ENCODE measurements around the gene PCSK1.

The PCSK1 gene

DNA sequence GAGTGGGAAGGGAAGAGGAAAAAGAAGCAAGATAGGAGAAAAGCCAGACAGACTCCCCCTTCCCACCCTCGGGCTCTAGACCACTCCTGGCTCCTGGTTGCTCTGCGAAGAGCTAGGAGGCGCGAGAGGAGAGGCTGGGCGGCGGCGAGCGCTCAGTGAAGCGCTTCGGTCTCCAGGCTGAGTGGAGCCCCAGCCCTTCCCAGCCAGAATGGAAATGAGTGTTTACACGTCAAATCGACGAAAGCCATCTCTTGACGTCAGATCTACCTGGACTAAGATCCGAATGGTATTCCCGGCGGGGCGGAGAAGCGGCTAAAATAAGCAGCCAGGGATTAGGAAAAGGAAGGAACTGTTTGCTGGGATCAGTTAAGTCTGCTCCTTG lies at the start of gene PCSK1:
Gene PCSK1, minus strand, starts transcription at position 183 of the 382 bp plus-strand sequence. CDS start 206 bp downstream, outside the sequence.
- in situ Hi-C loops (cut with HindIII; ENCODE audit: low sequenced_read_pairs) = no loop called here

DNA sequence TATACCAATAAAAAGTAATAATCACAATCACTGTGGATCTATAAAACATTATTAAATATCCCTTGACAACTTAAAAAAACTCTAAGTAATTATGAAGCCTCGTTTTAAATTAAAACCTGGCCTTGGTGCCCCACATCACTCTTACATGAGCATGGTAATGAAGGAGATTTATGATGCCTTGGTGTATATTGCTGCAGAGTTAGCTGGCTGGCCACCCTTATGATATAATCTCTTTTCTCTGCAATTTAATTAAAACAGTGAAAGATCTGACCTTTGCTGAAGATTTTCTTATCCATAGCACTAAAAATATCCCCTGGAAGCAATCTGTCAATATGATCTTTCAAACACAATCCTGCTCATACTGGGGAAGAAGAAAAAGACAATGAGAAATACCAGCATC lies 48.8 kb upstream of the PCSK1 start:
- in situ Hi-C loops (cut with HindIII; ENCODE audit: low sequenced_read_pairs) = no loop called here

DNA sequence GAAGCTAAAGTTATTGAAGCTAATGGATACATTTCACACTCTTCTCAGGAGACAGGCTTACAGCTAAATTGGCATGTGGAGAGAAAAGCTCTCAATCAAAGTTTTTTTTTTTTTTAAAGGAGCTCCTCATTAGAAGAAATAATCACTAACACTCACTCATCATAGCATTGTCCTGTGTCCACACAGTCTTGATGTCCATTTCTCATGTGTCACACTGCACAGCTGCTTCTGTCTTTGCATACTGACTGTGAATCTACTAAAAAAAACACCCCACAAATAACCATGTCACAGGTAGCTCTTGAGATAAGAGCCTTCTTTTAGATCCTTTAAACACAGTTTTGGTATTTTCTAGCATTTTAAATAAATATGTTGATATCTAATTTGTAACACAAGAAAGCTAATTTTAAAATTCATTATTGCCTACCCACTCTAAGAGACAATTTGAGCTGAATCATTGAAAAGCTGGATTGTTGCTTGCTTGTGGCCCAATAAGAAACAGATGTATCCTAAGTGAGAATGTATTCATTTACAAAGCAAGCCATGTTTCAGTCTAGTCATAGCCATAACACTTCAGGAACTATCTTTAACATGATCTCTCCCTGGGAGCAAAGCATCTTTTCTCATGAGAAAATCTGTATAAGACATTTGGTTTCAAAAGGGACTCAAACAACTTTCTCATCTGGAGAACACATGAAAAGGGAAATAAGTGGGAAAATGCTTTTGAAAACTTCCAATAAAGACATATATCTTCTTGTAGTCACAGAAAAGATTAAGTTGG lies 48.1 kb upstream of the PCSK1 start:
- in situ Hi-C loops (cut with HindIII; ENCODE audit: low sequenced_read_pairs) = no loop called here

DNA sequence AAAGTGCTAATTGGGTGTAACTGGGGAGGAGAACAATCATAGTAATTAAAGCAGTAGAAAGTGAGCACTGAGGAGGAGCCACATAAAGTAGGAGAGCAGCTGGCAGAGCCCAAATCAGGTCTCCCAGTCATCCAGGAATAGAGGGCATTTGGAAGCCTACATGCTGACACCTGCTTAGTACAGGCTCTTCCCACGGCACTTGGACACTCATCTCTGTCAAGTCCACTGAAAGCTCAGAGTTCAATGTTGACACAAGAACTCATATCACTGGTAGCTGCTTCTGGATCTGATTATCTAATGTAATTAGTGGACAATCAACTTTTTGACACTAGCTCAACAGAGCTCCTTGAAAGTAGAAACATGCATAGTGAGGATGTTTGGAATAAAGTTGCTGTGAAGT lies 45.9 kb upstream of the PCSK1 start:
- in situ Hi-C loops (cut with HindIII; ENCODE audit: low sequenced_read_pairs) = no loop called here

DNA sequence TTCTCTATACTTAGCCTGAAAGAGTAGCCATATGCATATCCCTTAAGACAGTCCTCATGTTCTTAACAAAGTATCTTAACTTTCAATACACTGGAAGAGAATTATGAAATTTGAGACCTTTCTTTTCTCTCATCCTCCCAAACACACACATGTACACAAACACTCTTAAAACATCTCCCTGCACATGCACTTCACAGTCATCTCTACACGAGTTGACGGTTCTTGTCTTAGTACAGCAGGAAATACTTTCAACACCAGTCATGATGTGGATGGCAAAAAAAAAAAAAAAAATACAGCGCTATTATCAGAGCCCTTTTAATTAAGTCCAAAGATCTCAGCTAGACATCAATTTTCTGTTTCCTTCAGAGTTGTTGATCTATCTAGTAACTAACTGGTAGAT lies 43.6 kb upstream of the PCSK1 start:
- in situ Hi-C loops (cut with HindIII; ENCODE audit: low sequenced_read_pairs) = no loop called here

DNA sequence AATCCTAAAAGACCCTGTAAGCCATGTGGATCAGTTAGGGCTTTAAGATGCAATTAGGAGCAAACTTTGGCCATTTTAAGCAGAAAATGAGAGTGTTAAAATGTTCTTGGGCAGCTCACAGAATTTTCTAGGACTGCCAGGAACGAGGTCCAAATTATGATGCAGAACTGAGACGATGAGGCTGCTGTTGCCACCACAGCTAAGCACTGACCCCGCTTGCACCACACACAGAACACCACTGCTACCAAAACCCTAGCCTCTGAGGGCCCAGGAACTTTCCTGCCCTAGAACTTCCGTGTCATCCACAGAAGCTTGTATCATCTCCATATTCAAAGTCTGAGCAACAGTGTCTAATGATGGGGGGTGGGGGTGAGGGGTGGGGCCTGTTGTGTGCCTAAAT lies 41.0 kb upstream of the PCSK1 start:
- in situ Hi-C loops (cut with HindIII; ENCODE audit: low sequenced_read_pairs) = no loop called here

DNA sequence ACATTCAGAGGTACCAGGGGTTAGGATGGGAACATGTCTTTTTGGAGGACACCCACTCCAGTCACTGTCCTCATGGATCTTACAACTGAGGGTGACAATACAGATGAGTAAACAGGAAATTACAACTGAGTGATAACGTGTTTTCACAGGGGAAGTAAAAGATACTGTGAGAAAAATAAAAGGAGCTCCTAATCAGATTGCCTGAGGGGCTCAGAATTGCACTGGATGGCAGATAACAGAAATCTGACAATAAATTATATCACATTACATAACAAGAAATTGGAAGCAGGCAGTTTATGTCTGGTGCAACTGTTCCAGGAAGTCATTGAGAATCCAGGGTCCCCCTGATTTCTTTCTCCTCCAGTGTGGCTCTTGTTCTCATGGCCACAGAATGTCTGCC lies 40.1 kb upstream of the PCSK1 start:
- in situ Hi-C loops (cut with HindIII; ENCODE audit: low sequenced_read_pairs) = no loop called here

DNA sequence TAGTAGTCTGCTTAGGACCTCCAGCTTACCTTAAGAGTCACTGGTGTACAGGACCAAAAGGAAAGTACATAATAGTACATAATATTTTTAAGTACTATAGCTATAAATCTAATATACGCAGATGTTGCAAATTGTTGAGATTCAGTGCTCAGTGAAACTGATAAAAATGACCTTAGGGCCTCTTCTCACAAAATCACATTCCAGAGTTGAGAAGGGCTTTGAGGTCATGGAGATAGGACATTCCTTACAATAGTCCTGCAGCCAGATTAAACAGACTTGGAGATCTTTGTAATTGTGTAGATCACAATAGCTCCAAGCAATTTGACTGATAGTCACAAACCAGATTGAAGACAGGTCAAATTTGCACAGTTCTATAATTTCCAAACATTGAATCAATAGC lies 37.7 kb upstream of the PCSK1 start:
- in situ Hi-C loops (cut with HindIII; ENCODE audit: low sequenced_read_pairs) = no loop called here

DNA sequence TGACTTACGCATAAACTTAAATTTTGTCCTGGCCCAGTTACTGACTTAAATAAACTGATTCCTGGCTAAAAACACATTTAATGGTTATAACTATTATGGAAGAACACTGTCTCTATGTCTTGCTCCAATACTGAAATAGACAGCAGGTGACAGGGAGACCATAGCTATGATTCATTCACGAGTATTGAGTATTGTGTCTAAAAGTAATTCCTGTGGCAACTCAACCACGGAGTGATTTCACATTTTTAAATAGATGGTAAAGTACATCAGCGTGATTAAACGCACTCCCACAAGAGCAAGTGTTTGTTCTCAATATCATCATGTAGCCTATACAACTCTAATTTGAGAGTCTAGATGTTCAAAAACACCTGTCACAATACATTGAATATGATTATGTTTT lies 35.9 kb upstream of the PCSK1 start:
- in situ Hi-C loops (cut with HindIII; ENCODE audit: low sequenced_read_pairs) = no loop called here

DNA sequence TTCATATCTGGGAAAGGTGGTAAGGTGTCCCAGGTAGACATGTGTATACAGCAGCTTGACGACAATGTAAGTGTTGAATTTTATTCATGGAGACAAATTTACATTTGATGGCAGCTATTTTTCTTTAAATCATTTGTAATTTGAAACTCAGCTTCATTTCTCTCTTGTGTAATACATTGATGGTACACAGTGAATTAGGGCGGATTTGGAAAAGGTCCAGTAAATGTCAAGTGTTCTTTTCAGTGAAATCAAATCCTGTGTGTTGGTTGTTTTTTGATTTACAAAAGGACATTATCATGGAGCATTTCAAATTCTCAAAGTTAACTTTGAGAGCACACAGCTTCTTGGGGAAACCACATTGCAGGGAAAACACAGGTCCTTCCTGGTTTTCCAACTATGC lies 30.0 kb upstream of the PCSK1 start:
- in situ Hi-C loops (cut with HindIII; ENCODE audit: low sequenced_read_pairs) = no loop called here

DNA sequence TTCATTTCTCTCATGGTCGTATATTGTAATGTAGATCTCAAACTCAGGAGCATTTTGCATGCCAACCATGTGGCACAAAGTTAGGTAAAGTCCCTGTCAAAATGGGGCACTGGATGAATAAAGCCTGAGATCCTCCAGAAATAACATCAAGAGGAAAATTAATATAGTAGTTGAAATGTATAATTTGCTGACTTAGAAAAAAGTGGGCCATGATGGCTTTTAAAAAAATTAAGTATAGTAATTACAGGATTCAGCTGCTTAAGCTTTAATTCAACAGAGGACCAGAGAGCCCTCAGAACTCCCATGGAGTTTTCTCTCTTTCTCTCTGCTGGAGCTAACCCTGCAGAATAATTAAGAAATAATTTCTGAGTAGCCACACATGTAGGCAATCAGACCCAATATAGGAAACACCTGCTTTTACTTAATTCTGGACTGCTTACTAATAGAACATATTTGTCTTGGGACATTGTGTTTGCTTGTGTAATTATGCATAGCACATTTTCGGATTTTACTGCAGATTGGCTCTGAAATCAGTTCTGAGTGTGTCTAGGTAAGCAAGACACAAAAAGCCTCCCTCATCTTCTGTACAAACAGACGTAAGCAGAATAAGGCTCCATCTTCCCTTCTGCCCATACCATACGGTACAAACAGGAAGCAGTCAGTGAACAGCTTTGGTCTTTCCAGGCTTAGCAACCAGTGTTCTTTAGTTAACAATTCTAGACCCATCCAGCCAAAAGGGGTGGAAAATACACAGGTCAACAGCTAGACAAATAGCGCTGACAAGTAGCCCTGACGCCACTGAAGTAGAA lies 26.5 kb upstream of the PCSK1 start:
- in situ Hi-C loops (cut with HindIII; ENCODE audit: low sequenced_read_pairs) = no loop called here

DNA sequence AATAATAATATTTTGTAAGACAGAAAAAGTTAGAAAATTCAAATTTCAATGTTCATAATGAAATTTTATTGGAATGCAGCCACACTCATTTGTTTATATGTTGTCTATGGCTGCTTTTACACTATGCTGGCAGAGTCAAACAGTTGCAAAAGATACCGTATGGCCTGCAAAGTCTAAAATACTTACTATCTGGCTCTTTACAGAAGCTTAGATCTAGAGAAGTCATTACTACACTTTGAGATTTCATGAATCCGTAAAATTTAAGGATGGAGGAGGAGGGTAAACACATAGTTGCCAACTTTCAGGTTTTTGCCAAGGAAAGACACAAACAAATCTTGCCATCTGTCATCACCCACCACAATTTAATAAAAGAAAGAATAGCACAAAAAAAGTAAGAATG lies 25.1 kb upstream of the PCSK1 start:
- in situ Hi-C loops (cut with HindIII; ENCODE audit: low sequenced_read_pairs) = no loop called here

DNA sequence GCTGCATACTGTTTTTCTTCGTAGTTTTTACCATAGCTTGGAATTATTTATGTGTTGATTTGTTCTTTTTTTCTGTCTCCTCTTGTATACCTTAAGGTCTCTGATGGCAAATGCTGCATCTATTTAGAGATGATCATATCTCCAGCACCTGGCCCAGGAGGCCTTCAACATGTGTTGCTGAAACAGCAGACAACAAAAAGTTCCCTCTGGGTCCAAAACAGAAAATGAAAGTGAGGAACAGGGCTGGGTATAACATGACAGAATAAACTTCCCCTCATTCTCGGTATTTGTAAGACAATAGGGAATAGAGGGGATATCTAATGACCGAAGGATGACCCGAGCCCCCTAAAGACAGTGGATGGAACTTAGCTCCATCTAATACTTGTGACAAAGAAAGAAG lies 22.7 kb upstream of the PCSK1 start:
- in situ Hi-C loops (cut with HindIII; ENCODE audit: low sequenced_read_pairs) = no loop called here

DNA sequence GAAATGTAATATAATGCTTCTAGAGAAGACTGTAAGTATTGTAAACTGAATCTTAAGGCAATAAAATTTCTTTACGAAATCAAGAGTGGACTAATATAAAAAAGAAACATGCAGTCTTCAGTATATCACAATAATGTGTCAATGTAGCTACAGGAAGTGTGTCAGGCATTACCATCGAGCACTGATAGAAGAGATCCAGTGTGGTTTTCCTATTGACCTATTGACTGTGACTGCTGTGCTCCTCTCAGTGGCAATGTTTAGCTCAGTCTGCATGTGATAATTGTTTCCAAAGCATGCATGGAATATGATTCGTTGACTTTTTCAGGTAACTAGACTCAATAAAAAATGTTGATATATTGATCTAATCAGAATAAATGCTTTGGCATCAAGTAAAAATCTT lies 20.3 kb upstream of the PCSK1 start:
- in situ Hi-C loops (cut with HindIII; ENCODE audit: low sequenced_read_pairs) = no loop called here

DNA sequence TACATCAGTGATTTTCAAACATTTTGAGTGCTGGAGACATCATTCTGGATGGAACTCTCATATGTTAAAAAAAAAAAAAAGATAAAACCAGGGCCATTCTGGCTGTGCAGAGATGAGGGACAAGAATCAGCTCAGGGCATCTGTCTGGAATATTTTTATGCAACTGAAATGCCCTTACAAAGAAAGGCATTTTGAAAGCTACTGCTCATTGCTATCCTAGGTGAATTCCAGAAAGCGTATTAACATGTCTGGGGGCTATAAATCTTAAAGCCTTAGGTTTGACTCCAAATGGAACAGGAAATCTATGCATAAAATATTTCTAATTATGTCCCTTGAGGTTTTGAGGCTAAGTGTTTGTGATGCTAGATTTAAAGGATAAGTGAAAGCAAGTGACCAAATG lies 14.9 kb upstream of the PCSK1 start:
- in situ Hi-C loops (cut with HindIII; ENCODE audit: low sequenced_read_pairs) = no loop called here

DNA sequence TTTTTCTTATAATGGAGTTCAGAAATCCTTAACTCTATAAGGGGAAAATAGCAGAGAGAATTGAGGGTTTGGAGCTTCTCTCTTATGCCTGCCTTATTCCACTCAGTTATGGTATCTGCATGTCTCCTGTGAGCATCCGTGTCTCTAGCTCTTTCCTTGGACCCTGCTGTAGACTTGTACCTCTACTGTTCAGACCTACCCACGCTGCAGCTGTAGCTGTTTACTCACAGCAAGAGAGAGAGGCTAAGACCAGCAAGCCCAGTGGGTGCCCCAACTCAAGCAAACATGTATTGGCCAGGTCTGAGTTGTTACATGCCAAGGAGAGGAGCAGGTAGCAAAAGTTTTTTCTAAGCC lies 7.1 kb upstream of the PCSK1 start:
- in situ Hi-C loops (cut with HindIII; ENCODE audit: low sequenced_read_pairs) = no loop called here

DNA sequence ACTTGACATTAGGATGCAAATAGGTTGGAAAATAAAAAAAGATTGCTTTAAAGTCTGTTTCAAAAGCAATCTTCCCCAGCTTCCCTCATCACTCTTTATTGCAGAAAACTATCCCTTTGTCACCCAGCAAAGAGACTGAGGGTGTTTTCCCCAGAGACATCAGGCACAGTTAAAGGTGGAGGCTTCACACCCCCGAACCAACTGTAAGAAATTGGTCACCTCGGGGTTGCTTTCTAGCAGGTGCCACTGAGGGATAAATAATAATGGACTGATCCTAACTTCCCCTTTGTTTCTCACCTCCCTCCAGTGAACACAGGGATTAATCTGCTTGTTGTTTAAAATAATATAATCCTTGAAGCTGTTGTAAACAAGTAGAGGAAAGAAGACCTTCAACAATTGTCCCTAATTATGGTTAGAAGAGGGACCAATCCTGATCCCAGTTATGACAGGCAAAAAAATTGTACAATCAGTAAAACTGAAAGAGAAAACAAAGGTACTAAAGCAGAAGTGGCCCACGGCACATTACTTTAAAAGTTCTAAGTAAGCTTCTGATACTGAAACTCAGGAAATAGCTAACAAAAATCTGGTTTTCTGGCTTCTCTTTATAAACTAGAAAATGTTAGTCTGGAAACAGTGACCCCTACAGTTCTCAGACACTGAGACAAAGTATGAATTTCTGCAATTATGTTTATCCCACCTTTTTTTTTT lies 6.6 kb upstream of the PCSK1 start:
- in situ Hi-C loops (cut with HindIII; ENCODE audit: low sequenced_read_pairs) = no loop called here

DNA sequence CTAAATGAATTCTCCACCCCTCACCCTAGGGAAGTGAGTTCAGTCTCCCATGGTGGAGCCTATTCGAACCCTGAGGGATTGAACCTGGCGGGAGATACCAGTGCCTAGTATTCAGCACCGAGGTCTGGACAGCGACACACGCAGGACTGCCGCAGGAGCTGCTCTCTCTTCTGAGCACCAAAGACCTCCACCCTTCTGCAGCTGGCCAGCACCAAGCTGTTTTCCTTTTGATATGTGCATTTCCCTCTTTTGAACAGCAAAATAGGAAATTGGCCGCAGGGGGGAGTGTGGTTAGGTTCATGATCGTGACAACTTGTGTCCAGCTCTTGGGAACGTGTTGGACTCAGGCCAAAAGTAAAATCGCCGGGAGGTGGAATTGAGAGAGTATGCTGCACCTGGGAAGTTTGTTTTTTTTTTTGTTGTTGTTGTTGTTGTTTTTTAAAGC lies 1.2 kb upstream of the PCSK1 start:
- in situ Hi-C loops (cut with HindIII; ENCODE audit: low sequenced_read_pairs) = no loop called here

DNA sequence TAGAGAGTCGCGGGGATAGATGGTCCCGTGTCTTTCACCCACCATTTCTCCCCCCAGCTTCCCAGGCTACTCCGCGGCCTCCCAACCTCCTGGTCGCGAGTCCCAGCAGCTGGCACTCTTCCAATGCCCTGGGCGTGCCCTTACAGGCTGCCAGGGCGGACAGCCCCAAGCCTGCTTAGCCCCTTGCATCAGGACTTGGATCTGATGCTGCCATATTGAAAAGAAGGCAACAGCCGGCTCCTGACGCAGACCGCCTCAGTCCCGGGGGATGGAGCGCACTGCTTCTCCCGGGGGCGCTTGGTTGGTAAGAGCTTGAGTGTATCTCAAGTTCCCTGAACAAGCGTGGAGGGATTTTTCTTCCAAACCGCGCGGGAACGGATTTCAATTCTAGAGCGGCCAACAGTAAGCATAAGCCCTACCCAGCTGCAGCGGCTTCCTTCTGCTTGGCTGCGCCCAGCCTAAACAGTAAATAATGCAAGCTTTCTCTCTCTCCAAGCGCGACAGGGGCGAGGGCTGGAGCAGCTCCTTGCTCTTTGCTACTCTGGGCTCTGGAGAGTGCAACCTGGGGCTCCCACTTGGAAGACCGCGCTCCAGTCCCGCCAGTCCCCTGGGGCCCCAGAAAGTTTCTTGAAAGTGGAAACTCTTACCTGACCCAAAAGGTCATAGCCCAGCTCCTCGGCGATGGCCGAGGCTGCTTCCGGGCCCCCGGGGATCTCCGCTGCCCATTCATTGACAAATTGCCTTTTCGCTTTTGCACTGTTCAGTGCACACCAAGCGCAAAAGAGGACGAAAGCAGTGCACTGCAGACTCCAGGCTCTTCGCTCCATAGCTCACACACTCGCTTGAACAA lies 607 bp downstream of the PCSK1 start:
- in situ Hi-C loops (cut with HindIII; ENCODE audit: low sequenced_read_pairs) = no loop called here

DNA sequence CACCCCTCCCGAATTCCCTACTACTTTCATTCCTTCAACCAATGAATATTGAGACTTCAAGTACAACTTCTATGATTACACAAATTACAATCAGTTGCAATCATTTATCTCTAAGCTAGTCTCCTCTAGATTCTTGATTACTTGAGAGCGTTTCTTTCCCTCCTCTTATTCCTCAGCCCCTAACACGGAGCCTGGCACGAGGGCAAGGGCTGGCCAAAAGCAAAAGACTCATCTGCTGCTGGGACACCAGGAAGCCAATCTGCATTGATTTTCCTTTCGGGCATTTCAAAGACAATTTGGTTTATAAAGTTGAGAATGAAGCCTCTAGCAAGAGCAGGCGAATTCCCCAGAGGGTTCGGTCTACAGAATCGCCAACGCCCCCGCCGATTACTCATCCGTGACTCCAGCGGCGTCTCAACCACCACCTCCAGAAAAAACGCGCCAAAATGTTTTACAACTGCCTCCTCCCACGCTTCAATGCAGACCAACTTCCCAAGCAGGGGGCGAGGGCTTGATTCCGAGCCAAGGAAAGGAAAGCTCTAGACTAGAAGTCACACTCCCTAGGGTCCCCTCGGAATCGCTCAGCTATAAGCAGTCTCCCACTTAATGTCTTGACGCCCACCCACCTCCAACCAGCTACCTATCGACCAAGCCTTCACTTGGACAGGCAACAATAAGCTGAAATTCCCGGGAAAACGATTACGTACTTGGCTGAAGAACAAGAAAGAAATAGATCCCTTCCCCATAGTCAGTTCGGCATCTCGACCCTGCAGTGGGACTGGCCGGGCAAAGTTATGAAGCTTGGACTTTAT lies 1.5 kb downstream of the PCSK1 start:
- in situ Hi-C loops (cut with HindIII; ENCODE audit: low sequenced_read_pairs) = no loop called here
